Activated CD8-positive, alpha-beta memory T cell treated with anti-CD3 and anti-CD28 coated beads for 36 hours (primary cell): ENCODE measurements around the gene IRS4. TPM values are rescaled to one million over a fixed set of nuclear protein-coding genes. Genes with fewer than 3 reads are reported as not detected.

Experiments
- CTCF ChIA-PET: fragments of 350-600 bp; sonication (Branson Sonifier 250); formaldehyde crosslinking; loops from one replicate; lab custom pipeline; 2021; ENCODE audit warnings: antibody characterized with exemption; lab: Charles Lee
- POLR2A ChIA-PET: fragments of 350-600 bp; sonication (Branson Sonifier 250); formaldehyde crosslinking; loops from one replicate; lab custom pipeline; 2021; ENCODE audit warnings: antibody characterized with exemption; lab: Charles Lee
- total RNA-seq, 2 experiments: library from RNA; stranded (reverse); gene quantifications; one replicate each; pipeline ENCODE4 v1.2.3, GENCODE V29; 2021

The IRS4 gene
- not detected for total RNA-seq

DNA sequence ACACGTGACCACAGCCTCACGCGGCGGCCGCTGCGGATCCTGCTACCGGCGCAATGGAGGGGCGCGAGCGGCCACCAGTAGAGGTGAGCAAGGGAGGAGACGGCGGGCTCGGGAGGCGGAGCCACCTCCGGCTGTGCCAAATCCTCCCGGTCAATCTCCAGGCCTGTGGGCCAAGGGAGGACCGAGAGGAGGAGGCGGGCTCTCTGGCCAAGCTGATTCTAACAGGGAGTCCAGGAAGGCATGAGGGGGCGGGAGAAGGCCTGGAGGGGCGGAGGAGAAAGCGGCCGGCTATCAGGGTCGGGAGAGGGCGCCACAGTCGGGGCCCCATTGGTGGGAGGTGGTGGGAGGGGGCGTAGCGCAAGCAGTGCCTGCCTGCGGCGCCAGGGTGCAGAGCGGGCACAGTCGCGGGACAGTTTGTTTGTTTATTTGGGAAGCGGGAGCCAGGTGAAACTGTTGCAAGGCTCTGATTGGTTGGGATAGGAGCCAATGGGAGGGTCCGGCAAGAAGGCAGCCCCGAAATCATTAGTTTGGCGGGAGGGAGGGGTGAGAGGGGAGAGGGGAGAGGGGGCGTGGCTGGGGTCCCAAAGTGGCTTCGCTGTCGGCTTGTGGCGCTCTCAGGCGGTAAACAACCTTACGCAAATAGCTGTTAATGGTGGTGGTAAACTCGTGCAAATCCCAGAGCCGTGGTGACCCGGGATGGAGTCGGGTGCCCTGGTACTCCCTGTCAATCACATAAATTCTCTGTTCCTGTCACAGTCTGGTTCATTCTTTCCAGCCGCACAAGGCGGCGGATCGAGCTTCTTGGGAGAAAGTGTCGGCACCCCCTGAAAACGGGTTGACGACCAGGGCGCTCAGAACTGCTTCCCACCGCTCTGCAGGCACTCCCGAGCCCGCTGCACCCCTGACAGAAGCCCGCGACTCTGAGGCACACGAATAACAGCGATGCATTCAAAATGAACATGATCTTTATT, at the start of gene IRS4:
Gene IRS4 (minus strand): TSS at position 55 of the 971 bp plus-strand sequence.
- ChIA-PET CTCF (no interaction called here), POLR2A (no interaction called here)

DNA sequence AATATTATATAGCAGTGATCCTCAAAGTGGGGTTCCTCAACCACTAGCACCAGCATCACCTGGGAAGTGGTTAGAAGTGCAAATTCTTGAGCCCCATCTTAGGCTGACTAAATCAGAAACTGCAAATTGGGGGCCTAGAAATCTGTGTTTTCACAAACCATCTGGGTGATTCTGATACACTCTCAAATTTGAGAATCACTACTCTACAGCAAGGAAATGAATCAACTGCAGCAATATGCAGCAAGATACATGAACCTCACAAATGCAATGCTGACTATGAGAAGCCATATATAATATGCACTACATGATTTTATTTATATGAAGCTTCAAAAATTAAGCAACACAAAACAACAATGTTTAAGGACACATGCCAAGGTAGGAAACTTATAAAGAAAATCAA, 36.2 kb upstream of the IRS4 start:
- CTCF ChIA-PET, result no interaction called here

DNA sequence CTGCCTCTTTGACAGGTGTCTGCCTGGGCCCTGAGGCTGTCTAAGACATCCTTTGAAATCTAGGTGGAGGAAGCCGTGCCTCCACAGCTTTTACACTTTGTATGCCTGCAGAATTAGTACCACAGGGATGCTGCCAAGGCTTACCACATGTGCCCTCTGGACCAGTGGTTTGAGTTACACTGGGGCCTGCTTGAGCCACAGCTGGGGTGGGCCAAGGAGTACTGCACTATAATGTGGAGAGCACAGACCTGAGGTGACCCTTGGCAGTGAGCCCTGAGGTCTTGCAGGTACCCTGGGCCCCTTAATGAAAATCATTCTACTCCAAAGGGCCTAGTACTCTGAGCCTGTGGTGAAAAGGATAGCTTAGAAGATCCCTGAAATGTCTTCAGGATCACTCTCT, 27.2 kb upstream of the IRS4 start:
- POLR2A ChIA-PET, result no interaction called here
- CTCF ChIA-PET, result no interaction called here

More for the DNA sequence above, 36.2 kb upstream of the IRS4 start:
- POLR2A ChIA-PET, result no interaction called here

DNA sequence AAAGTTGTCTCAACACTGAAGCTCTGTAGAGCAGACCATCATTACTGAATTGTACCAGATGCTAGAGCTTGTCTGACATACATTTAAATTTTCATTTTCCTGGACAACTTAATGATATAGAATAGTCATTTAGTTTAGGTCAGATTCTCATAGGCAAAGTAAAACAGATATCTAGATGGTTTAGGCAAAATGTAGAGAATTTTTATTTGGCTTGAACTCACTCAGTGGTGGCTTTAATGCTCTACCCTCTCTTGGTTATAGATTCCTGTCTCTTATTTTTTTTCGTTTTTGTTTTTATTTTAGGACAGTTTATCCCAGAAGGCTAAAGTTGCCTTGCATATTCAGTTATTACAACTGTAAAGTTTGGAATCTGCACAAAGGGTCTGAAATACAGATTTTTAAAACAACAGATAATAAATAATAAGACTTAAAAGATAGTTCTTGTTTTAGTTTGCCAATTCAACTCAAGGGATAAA, 4.0 kb upstream of the IRS4 start:
- POLR2A ChIA-PET, result no interaction called here

DNA sequence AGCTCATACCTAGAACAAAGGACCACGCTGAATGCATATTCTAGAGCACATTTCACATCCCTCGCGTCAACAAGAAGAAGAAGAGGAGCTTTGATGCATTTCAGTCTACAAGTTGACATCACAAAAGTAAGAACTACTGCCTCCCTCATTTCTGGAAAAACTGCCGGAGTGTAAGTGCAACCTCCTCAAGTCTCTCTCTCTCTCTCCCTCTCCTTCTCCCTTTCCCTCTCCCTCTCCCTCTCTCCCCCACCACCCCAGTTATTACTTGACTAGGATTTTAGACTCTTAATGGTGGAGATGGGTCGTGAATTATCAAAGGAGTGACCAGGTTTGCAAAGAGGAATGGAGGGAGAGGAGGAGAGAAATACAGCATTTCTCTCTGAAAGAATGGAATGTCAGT, 1.4 kb upstream of the IRS4 start:
- POLR2A ChIA-PET, result no interaction called here
- CTCF ChIA-PET, result no interaction called here

More for the DNA sequence above, 4.0 kb upstream of the IRS4 start:
- CTCF ChIA-PET, result no interaction called here

DNA sequence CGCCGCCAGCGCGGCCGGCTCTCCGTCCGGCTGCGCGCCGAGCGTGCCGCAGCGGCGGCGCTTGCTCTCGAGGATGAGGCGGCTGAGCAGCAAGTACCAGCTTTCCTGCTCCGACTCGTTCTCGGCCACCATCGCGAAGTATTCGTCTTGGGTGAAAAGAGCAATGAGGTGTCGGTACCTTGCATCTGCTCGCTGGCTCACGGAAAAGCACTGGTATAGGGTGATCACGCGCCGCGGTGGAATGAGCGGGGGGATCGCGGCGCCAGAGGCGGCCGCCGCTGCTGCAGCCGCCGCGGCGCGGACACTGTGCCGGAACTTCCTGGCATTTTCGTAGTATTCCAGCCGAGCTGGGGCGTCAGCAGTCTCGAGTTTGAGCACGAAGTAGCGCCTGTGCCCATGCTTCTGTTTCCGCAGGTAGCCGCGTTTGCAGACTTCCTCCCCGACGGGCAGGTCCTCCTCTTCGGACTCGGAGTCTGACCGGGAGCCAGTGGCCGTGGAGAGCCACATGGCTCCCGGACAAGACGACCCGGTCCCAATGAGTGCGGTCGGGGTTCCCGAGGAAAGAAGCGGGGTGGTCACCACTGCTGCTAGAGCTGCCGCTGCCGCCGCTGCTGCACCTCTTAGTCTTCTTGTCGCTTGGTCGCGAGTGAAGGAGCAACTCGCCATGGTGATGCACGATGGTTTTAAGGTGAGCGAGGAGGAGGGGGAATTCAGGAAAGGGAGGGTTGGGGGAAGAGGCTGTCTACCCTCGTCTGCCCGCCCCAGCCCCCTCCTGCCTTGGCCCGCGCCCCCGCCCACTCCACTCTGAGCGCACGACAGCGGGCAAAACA, 469 bp downstream of the IRS4 start:
- CTCF ChIA-PET, result no interaction called here
- POLR2A ChIA-PET, result no interaction called here

DNA sequence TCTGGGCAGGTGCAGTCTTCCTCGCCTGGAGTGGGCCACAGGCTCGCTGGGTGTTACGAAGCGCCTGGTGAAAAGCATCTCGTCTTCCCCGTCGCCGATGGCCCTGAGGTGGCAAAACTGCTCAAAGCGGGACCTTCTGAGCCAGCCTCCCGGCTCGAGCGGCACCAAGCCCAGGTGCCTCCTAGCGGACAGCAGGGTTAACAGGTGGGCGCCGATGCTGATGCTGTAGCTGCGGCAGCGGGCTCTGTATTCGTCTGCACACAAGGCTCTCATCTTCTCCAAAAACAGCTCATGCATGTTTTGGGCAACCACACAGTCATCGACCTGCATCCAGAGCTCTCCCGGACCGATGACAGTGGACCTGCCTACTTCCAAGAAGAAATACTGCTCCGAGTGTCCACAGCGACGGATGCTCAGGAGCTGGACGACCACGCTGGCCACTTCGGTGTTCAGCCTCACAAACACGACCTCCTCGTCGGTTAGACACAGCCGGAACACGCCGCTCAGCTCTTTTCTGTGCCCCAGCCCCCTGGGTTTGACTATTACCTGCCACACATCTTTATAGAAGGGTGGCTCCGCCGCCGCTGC, 1.2 kb downstream of the IRS4 start:
- ChIA-PET CTCF (no interaction called here), POLR2A (no interaction called here)

DNA sequence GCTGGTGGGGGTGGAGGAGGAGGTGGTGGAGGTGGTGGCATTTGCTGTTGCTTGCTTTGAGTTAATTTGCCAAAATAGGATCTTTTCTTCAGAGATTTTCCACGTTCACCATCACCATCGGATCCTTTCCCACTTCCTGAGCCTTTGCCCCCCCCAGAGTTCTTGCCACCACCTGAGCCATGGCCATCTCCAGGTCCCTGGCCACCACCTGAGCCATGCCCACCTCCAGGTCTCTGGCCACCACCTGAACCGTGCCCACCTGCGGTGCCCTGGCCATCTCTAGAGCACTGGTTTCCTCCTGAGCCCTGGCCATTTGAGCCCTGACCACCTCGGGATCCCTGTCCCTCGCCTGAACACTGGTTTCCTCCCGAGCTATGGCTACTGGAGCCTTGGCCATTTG, 1.9 kb downstream of the IRS4 start:
- ChIA-PET POLR2A (no interaction called here), CTCF (no interaction called here)

DNA sequence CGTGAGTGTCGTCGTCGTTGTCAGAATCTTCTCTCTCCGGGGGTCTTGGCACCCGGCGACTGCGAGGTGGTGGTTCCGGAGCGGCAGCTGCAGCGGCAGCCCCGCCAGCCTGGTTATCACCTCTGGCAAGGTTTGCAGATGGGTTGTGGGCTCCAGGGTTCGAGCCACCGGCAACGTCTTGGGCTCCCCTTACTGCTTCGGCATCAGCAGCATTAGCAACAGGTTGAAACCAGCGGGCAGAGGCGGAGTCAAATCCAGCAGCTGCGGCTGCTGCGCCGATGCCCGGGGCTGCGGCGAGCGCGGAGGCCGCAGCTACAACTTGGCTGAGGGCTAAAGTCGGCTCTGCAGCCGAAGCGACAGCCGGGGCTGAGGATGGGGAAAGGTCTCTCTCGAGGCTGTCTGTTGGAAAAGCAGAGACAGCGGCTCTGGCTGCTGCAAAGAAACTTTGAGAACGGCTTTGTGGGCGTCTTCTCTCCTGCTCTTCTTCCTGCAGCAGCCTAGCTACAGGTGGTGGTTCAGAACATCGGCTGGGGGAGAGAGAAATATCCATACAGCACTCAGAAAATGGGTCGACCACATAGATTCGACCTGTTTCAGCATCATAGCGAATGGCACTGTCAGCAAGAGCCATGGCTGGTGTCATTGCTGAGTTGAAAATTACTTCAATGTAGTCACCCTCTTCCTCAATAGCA, 3.6 kb downstream of the IRS4 start:
- POLR2A ChIA-PET, result no interaction called here
- CTCF ChIA-PET, result no interaction called here

DNA sequence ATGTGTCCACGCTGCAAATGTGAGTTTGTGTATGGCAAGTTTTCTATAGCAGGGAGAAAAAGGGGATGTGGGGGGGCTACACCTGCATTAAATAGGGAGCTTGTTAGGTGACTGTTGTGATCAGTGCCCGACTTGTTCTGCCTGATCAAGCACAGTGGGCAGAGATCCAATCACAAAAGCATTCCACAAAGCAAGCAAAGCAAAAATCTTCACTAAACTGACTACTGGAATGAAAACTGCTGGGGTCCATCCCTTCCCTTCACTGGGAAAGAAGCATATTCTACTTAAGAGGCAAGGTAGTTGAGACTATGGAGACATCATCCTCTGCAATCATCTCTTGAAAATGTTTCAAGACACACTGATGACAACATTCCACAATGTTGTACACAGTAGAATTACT, 5.2 kb downstream of the IRS4 start:
- POLR2A ChIA-PET, result no interaction called here
- CTCF ChIA-PET, result no interaction called here

DNA sequence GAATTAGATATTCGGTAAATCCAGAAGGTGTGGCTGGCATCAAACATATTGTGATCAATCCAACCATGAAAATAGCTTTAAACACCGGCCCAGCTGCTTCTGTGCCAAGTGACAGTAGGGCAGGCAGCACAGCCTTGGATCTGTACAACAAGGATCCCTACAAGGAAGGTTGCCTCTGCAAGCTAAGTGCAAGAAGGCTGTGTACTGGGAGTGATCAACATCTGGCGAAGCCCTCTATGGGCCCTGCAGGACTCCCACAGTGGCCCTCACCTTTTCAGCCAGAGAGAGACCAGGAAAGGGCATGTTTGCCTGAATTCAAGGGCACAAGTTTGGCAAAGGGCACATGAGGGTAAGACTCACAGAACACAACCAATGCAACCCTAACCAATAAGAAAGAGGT, 9.6 kb downstream of the IRS4 start:
- ChIA-PET CTCF (no interaction called here), POLR2A (no interaction called here)

DNA sequence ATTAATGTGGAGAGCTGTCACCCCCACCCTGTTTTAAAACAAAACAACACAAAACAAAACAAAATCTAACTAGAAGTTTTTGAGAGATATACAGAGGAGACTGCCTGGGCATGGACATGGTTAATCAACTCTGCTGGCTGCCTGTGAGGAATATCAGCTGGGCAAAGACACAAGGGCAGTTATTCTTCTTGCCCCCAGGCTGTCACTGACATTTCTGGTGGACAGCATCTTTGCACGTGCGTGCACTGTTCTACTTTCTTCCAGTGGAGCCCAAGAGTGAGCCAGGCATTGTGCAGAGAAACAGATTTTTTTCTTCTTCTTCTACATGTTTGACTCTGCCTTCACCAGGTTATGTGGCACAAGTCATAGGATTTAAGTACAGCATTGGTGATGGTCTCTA, 13.8 kb downstream of the IRS4 start:
- POLR2A ChIA-PET, result no interaction called here
- CTCF ChIA-PET, result no interaction called here

DNA sequence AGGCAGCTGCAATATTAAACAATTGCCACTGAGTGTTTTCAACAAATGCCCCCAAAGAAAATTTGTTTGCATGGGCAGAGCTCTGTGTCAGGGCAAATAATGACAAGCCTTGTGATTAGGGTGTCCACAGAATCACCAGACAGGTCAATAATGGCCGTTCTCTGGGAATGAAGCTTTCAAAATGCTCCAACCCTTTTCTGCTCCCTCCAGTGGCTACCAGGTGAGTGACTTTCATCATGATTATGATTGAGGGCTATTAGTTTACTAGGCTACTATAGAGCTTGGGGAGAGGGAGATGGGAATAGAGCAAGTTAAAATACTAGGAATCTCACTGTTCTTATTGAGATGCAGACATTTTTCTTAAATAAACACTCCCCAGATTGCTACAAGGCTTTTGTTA, 23.5 kb downstream of the IRS4 start:
- ChIA-PET POLR2A (no interaction called here), CTCF (no interaction called here)

DNA sequence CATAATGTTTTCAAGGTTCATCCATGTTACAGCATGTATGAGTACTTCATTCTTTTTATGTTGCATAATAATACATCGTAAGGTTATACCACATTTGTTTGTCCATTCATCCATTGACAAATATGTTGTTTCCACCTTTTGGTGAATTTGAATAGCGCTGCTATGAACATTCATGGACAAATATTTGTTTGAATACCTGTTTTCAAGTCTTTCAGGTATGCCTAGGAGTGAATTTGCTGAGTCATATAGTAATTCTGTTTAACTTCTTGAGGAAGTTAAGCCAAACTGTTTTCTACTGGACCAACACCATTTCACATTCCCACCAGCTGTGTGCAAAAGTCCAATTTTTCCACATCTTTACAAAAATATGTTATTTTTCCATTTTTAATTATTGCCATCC, 31.5 kb downstream of the IRS4 start:
- CTCF ChIA-PET, result no interaction called here
- POLR2A ChIA-PET, result no interaction called here

DNA sequence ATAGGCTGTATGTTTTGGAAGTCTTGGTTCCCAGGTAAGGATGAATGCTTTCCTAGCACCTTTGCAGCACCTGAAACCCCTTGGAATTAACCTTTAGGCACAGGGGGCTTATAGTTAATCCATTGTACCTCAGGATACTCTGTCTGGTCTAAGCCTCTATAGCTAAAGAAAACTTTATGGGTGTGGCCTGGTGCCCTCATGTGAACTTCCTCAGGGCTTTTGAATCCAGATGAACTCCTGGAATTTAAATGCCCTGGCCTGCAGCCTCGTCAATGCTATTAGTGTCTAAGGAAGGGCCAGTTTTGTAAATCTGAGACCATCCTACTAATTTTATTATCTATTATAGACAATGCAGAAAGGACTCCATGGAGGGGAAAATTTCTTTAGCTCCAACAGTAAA, 33.8 kb downstream of the IRS4 start:
- POLR2A ChIA-PET, result no interaction called here
- CTCF ChIA-PET, result no interaction called here

DNA sequence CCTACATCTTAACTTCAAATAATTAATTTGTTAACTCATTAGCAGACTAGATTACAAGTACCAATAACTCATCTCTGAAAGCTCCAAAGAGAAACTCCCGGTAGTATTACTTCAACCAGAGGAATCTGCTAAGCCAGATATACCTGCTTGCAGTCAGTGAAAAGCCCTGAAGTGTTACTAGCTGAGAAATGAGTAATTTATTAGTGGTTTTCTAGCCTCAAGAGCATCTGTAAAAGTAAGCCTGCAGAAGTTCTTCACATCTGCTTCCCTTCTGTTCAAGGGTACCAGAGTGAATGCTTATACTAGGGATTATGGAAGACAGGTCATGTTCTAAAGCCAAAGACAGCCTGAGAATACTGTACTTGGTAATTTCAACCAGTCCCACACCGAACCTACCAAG, 34.7 kb downstream of the IRS4 start:
- POLR2A ChIA-PET, result no interaction called here

DNA sequence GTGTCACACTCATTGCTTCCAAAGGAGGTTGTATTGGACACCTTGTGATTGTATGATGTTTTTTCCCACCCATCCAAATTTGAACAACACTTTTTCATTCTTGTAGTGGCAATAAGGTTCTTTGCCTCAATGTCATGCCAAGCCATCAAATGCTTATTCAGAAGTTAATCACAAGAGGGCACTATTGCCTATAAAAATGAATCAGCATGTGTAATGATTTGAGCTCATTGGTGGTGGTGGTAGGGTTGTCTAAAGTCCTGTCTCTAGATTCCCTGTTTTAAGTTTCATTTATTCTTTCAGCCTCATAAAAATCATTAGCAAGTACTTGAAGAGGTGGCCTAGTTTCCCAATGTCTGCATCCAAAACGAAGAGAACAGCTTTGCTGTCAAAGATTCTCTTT, 37.0 kb downstream of the IRS4 start:
- CTCF ChIA-PET, result no interaction called here

More for the DNA sequence above, 34.7 kb downstream of the IRS4 start:
- CTCF ChIA-PET, result no interaction called here

DNA sequence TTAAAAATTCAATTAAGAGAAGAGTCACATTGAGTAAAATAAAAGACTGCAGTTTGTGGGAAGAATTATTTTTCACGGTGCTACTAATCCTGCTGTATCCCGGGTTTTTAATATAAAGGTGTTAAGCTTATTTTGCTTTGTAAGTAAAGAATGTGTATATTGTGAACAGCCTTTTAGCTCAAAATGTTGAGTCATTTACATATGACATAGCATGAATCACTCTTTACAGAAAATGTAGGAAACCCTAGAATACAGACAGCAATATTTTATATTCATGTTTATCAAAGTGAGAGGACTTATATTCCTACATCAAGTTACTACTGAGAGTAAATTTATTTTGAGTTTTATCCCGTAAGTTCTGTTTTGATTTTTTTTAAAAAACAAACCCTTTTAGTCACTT, 39.7 kb downstream of the IRS4 start:
- POLR2A ChIA-PET, result no interaction called here

More for the DNA sequence above, 37.0 kb downstream of the IRS4 start:
- POLR2A ChIA-PET, result no interaction called here

More for the DNA sequence above, 39.7 kb downstream of the IRS4 start:
- CTCF ChIA-PET, result no interaction called here
